SHP77 (cell line): ENCODE data around the gene FEZ2.

Source experiments
- DNase-seq, 2 experiments: peaks; one replicate each; lab custom pipeline; 2025; lab: John Stamatoyannopoulos, UW

The FEZ2 gene

DNA sequence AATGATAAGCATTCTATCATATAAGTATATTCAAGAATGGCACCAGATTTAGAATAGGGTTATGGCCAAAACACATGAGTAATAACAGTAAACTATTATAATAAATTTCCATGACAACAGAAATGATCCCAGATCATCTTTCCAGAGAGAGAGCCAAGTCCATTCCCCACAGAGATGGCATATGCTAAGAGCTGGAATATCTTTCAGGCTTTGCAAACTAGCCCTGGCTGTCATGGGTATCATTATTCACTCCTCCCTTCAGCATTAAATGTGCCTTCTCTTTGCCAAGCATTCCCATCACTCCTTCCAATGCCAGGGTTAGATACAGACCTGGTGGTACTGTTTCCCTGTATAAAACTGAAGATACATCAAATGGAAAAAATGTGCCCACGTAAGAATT is 10.9 kb downstream of the FEZ2 start:
- no peak for DNase-seq

DNA sequence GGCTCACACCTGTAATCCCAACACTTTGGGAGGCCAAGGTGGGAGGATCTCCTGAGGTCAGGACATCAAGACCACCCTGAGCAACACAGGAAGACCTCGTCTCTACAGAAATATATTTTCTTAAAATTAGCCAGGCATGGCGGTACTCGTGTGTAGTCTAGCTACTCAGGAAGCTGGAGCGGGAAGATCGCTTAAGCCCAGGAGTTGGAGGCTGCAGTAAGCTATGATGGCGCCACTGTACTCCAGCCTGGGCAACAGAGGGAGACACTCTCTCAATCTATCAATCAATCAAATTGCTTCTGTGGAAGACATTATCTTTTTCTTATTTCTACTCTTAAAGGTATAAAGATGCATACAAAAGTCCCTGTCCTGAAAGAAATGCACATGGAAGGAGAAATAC is 11.3 kb downstream of the FEZ2 start:
- no peak for DNase-seq

DNA sequence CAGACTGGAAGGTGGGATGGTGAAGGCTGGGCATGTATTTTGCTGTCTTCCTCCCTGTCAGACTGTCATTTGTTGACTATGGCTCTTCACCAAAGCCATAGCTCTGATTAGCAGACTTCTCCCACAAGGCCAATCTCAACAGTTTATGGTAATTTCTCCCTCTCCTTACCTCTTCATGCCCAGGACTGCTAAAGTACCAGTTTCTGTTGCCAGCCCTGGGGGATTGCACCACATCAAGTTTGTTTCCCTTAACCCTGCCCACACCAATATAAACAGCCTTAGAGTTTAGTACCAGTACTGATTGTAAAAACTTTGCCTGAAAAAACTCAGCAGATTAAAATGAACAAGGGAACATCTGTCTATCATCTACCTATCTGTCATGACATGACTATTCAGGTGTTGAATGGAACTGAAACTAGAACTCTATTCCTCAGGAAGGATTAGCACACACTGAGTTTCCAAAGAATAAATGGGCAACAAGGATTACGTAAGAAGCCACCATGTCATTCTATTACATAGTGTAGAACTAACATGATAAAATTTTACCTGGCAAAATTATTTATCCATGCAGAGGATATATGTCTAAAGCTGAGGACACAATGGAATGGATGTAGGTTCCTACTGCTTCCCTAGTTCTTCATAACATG is 13.7 kb downstream of the FEZ2 start:
- no peak for DNase-seq

DNA sequence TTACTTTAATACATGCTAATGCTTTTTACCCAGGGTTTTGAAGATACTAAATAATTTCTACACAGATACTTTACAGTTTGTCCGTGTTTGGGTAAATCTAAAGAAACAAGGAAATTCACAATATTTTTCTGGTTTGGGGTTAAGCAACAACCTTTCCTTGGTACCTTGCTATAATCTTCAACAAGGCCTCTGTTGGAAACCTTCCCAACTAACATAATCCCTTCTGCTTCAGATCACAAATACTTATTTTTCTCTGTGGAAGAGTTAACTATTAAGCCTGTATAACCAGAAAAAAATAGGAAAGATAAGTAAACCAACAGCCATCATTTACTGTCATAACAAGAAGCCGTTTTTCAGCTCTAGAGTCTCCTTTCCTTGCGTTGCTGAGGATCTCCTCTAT is 15.0 kb downstream of the FEZ2 start:
- no peak for DNase-seq

DNA sequence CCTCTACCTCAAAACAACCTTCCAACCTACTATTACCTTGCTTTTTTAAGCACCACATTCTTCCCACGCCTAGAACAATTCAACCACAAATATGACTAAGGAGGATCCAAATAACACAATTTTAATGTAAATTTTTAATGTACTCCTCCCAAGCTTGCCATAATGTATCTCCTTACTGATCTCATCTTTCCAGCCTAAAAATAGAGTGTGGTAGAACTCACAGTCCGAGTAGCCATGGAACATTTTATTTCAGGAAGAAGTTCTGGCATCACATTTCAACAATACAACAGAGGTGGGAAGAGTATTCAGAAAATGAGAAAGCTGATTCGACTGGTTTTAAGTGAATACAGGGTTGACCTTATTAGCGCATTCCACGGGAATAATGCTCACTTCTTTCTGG is 15.4 kb downstream of the FEZ2 start:
- no peak for DNase-seq

DNA sequence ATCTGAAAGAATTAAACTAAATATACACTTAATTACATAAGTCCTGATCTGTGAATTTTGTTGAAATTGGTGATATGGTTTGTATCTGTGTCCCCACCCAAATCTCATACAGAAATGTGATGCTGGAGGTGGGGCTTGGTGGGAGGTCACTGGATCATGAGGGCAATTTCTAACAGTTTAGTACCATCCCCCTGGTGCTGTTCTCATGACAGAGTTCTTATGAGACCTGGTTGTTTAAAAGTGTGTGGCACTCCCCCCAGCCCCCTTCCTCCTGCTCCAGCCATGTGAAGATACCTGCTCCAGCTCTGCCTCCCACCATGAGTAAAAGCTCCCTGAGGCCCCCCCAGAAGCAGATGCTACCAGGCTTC is 18.7 kb downstream of the FEZ2 start:
- DNase-seq: no peak

DNA sequence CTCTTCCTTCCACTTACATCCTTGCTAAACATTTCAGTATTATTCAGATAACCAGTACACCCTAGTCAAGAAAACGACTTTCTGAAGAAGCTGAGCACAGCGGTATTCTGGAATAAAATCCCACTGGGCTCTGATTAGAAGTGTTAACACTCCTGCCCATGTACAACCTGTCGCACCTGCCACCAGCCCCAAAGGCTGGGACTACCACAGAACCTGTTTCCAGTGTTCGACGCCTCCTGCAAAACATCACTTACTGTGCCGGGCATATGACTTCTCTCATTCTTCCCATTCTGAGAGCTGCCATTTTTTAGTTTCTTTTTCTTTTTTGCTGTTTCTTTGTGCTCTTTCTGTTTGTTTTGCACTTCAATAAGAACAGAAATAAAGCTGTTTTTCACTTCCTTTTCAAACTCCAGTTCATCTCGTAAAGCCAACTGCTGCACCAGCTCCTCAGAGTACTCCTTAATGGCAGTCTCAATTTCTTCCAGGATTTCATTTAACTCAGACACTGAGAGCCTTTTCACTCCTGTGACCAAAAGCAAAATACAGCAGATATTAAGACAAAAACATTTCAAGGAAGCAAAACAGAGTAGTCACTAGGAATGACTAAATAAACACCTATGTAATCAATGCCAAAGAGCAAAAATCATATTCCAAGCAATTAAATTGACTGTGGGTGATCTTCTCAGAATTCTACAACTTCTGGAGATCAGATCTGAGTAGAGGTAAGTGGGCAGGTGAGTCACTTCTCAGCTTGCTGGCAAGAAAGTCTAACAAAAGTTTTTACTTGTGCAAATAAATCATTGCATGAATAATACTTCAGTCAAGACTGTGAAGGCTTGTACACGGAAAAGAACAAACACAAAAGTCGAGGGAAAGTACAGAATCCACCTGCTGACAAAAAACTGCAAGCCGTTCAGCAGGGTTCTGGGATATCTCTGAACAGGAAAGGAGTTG is 19.3 kb downstream of the FEZ2 start:
- DNase-seq: no peak

DNA sequence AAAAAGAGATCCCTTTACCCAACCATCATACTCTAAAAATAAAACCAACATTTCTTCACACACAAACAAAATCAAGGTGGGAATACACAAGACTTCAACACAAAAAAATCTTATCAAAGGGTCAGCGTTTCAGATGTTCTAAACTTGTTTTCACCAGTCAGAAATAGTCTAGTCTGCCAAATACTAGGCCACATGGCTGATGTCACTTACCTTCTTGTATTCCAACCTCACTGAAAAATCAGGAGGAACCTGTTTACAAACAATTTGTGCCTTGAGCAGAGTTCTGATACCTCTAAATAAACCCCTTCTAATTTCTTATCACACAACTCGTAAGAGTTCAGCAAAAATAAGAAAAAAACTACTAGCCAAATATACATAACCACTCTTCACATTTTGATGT is 20.1 kb downstream of the FEZ2 start:
- no peak for DNase-seq

DNA sequence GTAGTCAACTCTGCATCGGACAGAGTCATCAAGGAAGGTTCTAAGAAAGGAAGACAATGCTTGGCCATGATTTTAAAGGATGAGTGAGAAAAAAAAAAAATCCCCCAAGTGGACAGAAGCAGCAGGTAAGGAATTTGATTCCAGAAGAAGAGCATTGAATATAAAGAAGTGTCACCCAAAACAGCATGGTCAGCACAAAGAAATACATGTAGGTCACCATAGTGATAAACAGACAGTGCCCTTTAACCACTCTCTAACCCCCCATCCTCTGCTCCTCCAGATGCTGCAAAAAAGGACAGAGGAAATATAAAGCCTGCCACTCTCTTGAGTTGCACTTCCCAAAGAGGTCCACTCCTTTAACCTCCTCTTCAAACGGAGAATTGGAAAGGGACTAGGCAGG is 23.4 kb downstream of the FEZ2 start:
- DNase-seq: no peak

DNA sequence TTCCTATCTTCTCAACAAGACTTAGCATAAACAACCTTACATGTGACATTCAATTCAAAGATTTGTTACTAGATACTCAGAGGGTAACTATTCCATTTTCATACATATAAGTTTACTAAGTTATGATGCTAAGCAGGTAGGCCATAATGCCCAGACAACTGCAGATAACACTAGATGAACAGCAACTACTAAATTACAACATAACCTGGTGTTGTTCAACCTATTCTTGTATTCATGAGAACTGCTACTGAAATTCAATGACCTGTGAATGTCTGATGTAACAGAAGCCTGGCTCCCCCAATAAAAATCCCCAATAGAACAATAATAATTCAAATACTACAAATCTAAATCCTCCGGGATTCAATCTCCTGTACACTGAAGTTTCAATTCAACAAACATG is 24.8 kb downstream of the FEZ2 start:
- no peak for DNase-seq

DNA sequence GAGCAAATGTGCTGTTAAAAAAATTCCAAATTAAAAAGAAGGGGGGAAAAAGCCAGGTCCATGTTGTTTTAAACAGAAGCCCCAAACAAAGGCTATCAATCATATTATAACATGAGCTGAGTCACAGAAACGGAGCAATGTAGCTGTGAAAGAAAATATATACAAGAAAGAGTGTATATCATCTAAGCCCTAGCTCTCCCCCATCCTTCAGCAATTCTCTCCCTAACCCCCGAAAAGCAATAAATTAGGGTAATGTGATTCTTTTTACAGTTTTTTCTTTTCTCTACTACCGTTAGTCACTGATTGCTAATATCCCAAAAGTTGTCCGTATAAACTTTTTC is 25.3 kb downstream of the FEZ2 start:
- no peak for DNase-seq

DNA sequence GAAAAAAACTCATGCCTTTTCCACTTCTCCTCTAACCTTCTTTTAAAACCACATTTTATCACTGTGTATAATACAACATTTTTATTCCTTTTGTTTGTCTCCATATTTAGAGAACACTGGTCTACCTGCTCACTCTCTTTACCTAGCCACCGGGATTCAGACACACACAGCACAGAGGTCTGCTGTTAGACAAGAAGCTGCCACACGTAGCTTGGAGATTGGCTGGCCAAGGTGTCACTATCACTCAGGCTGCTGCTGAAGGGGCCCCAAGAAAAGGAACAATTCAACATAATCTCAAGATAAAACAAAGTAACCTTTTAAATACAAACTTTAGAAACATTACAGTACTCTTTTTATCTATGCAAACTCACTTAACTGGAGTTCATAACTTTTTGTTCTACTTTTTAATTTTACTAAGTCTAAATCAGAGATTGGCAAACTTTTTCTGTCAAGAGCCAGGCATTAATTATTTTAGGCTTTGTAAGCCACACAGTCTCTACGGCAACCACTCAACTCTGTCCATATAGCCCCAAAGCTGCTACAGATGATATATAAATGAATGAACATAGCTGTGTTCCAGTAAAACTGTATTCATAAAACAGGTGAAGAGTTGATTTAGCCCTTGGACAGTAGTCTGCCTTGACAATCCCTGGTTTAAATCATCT is 25.8 kb downstream of the FEZ2 start:
- no peak for DNase-seq

DNA sequence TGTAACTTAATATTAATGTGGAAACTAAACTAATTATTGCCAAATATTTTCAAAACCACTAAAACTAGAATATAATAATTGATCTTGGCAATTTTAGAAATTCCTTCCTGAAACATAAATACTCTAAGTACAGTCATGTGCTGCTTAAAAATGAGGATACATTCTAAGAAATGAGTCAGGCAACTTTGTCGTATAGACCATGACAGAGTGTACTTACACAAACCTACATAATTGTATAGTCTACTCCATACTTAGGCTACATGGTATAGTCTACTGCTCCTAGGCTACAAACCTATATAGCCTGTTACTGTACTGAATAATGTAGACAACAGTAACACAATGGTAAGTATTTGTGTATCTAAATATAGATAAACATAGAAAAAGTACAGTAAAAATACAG is 27.6 kb downstream of the FEZ2 start:
- DNase-seq: no peak

DNA sequence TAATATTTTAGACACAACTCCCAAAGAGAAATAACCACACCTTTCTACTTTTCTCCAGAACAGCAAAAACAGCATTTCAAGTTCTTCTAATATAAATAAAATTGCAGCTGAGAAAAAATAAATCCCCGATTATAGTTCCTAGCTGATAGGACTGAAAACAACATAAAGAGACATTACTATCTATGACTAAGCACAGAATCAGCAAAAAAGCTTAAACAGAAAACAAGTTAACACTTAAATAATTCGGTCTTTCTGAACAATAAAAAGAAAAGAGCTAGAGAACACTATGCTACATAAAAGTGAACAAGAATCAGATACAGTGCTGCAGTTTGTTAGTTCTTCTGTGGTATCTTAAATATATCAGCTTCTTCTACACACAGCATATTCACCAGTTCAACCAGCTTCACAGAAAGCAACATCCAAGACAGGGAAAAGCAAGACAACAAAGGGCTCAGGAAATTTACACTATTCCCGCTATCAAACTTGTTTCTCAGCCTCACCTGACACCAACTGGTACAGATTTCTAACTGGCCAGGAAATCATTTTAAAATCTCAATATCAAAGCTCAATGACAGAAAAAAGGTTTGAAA is 28.6 kb downstream of the FEZ2 start:
- DNase-seq: no peak

DNA sequence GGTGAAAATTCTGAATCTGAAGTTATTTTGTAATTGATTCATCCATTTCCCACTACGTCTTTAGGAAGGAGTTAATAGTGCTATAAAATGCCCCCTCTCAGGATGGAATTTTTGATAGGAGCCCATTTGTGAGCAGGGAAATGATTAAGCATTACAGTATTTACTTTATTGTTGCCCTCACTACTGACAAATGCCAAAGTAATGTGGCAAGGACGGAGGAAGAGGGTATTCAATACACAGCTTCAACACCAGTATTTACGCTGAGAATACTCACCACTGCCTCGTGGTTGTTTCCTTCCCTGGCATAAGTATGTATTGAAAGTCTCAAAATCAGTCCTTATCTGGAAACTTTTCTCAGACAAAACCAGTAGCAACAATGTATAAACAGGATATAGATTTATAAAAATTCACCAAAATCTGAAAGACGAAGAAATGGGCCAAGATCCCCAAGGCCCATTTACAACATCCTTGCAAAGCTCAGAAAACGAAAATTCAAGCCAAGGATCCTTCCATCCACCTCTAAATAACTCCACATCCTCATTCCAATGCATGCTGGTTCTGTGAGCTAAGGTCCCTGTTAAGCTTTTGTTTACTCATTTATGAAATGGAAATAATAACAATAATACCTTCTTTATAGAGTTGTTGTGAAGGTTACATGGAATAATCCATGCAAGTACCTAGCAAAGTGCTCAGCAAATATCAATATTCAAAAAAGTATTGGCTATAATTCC is 29.3 kb downstream of the FEZ2 start:
- DNase-seq: no peak

DNA sequence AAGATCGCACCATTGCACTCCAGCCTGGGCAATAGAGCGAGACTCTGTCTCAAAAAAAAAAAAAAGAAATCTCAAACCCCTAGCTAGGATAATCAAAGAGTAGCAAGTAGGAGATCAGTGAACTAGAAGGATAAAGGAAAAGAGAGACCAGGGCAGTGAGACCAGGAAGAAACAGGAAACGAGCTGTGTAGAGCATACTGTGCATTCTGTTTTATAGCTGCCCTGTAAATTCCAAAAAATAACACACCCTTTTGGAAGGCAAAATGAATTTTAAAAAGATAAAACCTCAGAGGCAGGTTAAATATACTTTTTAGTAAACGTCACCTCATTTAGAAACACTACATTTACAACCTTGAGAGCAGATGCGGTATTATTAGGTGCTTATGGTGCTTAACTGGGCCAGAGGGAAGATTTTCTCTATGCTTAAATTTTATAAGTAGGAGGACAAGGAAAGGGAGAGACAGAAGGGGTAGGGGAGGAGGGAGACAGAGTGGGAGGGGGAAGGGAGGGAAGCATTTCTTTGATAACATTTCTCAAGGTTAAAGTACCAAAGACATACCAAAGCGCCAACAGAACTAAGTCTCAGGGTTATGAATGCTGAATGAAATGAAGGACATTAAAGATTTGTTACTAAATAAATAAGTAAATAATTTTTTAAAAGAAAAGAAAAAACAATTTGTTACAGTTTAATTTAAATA is 30.1 kb downstream of the FEZ2 start:
- DNase-seq: no peak

DNA sequence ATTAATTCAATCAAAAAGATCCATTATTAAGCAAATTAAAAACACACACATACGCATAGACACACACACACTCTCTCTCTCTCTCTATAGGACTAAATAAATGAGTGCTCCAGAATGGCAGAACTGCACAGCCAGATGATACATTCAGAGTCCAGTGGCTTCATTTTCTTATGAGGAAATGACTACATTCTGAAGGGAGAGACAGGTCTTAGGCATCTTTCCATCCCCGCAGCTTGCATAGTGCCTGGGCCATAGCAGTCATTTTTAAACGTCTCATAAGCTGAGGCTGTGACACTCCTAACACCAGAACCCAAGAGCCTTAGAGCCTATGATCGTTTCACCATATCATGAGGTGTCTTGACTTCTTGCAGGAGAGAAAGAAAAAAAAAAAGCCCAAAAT is 31.1 kb downstream of the FEZ2 start:
- no peak for DNase-seq

DNA sequence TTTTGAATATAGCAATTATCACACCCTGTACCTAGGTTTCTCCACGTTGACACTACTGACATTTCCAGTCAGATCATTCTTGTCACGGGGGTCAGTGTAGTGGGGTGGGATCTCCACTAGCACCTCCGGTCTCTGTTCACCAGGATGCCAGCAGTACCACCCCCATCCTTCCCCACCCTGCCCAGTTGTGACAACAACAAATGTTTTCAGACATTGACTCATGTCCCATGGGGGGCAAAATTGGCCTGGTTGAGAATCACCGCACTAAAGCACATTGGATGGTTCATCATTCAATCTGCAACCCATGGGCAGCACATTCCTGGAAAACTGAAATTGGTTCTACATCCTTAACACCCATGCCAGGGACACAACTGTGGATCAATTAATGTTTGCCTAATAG is 32.3 kb downstream of the FEZ2 start:
- no peak for DNase-seq

DNA sequence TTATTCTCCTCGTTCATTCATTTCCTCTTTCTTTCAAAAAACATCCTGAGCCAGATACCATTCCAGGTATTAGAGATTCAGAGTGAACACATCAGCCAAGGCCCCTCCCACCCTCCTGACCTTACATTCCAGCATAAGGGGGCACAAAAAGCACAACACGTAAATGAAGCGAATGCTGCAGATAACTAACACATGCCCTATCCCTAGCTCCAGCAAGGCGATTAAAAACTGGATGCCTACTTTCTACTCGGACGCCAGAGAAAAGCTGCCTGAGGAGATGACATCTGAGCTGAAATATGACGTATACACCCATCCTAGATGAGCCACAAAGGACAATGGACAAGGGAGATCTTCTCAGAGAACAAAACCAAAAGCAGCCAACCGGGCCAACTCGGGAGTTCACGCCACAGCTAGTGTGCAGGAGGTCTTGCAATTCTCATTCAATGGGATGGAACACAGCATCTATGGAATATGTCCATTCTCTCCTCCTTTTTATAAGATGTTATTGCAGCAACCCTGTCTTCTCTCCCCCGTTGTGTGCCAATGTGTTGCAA is 33.5 kb downstream of the FEZ2 start:
- DNase-seq: no peak

DNA sequence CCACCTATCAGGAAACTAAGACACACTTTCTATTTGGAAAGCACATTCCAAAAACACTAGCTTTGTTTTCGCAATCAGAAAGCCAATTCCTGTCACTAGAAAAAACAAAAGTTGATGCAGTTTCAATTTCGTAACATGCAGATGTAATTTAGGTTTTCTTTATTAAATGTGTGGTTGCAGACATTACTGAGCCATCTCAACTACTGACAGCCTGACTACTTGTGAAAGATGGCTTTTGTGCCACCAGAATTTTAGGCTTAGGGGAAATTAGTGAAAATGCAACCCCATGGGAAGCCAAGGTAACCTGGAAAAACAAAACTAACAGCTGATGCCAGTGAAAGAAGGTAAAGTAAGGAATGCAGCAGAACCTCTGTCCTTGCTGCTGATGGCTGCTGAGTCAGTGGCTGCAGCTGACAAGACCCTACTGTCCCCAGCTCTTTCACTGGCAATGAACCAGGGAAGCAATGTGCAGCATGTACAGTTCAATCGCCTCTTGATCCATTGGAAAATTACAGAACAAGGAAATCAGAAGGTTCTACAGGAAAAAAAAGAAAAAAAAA is 34.9 kb downstream of the FEZ2 start:
- DNase-seq: no peak

DNA sequence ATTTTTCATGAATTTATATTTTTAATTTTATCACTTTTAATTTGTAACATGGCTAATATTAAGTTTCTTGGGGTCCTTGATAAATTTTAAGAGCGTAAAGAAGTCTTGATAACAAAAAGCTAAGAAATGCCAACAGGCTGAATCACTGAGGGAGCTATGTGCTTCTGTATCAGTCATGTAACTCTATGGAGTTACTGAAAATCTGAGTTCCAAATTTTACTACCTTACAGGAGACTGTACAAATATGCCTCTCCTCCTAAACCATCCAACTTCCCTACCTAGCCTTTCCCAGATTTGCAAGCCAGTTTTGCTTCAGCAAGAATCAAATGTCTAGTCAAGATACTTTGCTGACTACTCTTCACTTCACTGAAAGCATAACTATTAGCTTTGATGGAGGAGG is 35.7 kb downstream of the FEZ2 start:
- no peak for DNase-seq
